CD4-positive, alpha-beta T cell treated with Interleukin-10 for 1 hour (primary cell): ENCODE results near the gene DDX11.
"Not testable (repeated sequence)": the region's sequence is repeated elsewhere in the genome, so short reads cannot be mapped to it uniquely, and the experiment has no call there.

Source experiments
- DNase-seq: peaks from one replicate; pipeline ENCODE4 v3.0.0-alpha.2; 2020

Gene DDX11

GRCh38 chr12:31100503-31101208 is 27.0 kb downstream of the DDX11 start:
- DNase-seq: not testable (repeated sequence)

DNA sequence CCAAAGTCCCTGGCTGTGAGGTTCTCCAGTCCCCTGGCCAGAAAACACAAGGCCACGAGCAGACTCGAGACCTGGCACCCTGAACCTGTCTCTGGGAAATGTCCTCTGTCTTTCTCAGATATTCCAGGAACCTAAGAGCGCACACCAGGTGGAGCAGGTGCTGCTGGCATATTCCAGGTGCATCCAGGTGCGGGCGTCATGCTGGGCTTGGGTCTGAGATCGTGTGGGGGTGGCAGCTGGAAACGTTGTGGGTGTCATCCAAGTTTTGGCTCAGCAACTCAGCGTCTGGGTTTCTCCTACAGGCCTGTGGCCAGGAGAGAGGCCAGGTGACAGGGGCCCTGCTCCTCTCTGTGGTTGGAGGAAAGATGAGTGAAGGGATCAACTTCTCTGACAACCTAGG is 28.5 kb downstream of the DDX11 start:
- not testable (repeated sequence) for DNase-seq

- not testable (repeated sequence) for DNase-seq
Observed at GRCh38 chr12:31102596-31102995, 28.9 kb downstream of the DDX11 start.

- DNase-seq: not testable (repeated sequence)
Observed at GRCh38 chr12:31103561-31103975, 29.9 kb downstream of the DDX11 start.

- not testable (repeated sequence) for DNase-seq
Observed at GRCh38 chr12:31104220-31104619, 30.6 kb downstream of the DDX11 start.

- not testable (repeated sequence) for DNase-seq
Observed at GRCh38 chr12:31104773-31105172, 31.1 kb downstream of the DDX11 start.

GRCh38 chr12:31105668-31106067 is 32.0 kb downstream of the DDX11 start:
- no peak for DNase-seq

DNA sequence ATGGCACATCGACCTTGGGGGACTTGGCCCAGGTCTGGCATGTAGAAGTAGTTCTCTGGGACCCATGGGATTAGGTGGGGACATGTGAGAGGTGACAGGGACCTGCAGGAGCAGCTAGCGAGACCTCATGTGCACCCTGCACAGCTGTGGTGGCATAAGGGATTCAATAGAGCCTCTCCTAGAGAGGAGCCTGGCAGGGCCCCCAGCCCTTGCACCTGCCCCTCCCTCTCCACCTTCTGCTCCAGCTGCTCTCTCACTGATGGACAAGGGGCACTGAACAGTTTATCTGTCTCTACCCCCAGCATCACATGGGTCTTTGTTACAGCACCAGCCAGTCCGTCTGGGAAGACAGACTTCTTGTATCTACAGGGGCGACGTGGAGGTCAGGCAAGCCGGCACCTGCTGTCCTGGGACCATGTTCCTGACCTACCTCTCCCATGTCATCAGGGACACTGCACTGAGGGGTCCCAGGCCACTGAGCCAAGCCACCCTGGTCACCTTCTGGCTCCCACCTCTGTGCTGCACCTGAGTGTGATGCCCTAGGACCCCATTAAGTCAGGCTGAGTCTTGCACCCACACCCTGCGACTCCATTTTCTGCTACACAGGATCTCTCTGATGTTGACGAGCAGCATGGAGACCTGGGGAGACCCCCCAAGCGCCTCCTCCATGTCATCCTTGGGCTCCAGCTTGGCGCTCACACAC is 32.6 kb downstream of the DDX11 start:
- DNase-seq: no peak

- DNase-seq: not testable (repeated sequence)
Observed at GRCh38 chr12:31109773-31110172, 36.1 kb downstream of the DDX11 start.

GRCh38 chr12:31110263-31110662 is 36.6 kb downstream of the DDX11 start:
- DNase-seq: not testable (repeated sequence)

- not testable (repeated sequence) for DNase-seq
Observed at GRCh38 chr12:31115092-31115601, 41.5 kb downstream of the DDX11 start.

GRCh38 chr12:31116846-31117202 is 43.2 kb downstream of the DDX11 start:
- not testable (repeated sequence) for DNase-seq

DNA sequence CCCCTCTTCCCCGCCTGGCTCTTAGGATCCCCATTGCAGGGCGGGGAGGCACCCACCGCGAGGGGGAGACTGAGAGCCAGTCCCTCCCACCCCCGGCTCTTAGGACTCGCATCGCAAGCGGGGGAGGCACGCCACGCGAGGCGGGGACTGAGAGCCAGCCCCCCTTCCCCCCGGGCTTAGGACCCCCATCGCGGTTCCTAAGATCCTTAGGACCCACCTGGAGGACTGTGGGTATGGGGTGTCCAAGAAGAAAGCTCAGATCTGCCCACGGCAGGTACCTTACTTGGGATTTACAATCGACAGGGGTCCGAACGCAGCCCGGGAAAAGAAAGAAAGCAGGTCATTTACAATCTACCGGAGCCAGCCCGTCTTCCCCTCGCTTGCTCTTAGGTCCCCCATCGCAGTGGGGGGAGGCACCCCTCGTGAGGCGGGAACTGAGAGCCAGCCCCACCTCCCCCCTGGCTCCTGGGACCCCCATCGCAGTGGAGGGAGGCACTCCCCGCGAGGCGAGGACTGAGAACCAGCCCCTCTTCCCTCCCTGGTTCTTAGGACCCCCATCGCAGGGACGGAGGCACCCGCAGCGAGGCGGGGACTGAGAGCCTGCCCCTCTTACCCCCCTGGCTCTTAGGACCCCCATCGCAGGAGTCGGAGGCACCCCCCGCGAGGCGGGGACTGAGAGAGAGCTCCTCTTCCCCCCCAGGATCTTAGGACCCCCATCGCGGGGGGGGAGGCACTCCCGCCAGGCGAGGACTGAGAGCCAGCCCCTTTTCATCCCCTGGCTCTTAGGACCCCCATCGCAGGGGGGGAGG is 43.7 kb downstream of the DDX11 start:
- peak; percentile 49 for DNase-seq

GRCh38 chr12:31118347-31119191 is 44.9 kb downstream of the DDX11 start:
- DNase-seq: peak; percentile 12

GRCh38 chr12:31119192-31119802 is 45.6 kb downstream of the DDX11 start:
- DNase-seq: no peak

DNA sequence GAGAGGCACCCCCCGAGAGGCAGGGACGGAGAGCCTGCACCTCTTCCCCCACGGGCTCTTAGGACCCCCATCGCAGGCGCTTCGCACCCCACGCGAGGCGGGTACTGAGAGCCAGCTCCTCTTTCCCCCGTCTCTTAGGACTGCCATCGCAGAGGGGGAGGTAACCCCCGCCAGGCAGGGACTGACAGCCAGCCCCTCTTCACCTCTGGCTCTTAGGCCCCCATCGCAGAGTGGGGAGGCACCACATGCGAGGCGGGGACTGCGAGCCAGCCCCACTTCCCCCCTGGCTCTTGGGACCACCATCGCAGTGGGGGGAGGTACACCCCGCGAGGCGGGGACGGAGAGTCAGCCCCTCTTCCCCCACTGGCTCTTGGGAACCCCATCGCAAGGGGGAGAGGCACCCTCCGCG is 46.1 kb downstream of the DDX11 start:
- no peak for DNase-seq

DNA sequence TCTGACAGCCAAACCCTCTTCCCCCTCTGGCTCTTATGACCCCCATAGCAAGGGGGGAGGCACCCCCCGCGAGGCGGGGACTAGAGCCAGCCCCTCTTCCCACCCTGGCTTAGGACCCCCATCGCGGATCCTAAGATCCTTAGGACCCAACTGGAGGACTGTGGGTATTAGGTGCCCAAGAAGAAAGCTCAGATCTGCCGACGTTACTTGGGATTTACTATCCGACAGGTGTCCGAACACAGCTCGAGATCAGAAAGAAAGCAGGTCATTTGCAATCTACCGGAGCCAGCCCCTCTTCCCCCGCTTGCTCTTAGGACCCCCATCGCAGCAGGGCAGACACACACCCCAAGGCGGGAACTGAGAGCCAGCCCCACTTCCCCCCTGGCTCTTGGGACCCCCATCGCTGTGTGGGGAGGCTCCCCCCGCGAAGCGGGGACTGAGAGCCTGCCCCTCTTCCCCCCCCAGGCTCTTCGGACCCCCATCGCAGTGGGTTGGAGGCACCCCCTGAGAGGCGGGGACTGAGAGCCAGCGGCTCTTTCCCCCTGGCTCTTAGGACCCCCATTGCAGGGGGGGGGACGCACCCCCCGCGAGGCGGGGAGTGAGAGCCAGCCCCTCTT is 46.8 kb downstream of the DDX11 start:
- DNase-seq: no peak

GRCh38 chr12:31121022-31121728 is 47.5 kb downstream of the DDX11 start:
- not testable (repeated sequence) for DNase-seq

DNA sequence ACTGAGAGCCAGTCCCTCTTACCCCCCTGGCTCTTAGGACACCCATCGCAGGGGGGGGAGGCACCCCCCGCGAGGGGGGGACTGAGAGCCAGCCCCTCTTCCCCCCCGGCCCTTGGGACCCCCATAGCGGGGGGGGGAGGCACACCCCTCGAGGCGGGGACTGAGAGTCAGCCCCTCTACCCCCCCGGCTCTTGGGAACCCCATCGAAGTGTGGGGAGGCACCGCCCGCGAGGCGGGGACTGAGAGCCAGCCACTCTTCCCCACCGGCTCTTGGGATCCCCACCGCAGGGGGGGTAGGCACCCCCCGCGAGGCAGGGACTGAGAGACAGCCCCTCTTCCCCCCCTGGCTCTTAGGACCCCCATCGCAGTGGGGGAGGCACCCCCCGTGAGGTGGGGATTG is 48.8 kb downstream of the DDX11 start:
- no peak for DNase-seq

DNA sequence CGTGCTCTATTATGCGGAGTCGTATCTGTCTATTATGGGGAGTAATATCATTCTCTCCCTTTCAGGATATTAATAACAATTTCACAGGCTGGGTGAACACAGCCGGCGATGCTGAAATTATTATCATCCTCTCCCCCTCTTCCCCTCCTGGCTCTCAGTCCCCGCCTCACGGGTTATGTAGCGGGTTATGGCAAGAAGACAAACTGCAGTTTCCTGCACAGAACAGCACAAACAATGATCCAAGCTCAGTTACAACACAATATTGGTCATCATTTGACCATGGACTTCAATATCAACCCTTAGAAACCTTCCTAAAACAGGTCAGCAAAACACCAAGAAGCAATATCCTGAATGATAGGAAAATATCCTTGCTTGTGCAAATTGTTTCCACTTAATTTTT is 50.5 kb downstream of the DDX11 start:
- DNase-seq: not testable (repeated sequence)

GRCh38 chr12:31125171-31125570 is 51.5 kb downstream of the DDX11 start:
- DNase-seq: not testable (repeated sequence)
